GM18526 (cell line): ENCODE measurements around the gene HOXB8.

ENCODE experiments used
- POLR2A ChIP-seq: IDR thresholded peaks from 3 replicates; pipeline ENCODE4 v1.6.1; 2011; ENCODE audit not compliant: insufficient read length; ENCODE audit errors: extremely low read depth

HOXB8 gene

DNA sequence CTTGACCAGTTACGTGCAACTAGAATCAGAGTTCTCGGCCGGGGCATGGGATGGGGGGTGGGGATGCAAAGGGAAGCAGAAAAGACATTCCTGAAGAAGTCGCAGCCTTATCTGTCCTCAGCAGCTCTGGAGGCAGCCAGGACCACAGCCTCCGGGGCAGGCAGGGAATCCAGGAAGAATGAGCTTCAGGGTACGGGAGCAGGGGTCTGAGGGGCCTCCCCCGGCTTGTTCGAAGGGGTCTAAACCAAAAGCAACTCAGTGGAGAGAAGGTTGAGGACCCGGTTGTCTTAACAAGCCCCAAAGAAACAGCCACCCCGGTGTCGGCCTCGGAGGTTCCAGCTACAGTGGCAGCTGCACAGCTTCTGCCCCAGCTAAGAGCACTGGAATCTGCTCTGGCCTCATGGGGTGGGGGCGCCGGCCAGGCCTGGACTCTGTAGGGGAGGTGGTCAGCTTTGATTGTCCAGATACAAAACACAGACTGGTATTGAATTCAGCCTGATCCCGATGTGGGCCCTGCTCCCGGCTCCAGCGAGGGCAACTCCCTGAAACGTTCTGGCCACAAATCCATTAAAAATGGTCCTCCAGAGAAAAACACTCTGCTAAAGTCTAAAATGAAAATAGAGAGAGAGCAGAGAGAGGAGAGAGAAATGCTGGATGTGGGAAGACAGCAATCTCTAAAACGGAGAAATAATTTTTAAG is 44.6 kb downstream of the HOXB8 start:
- no peak for TF ChIP-seq POLR2A

DNA sequence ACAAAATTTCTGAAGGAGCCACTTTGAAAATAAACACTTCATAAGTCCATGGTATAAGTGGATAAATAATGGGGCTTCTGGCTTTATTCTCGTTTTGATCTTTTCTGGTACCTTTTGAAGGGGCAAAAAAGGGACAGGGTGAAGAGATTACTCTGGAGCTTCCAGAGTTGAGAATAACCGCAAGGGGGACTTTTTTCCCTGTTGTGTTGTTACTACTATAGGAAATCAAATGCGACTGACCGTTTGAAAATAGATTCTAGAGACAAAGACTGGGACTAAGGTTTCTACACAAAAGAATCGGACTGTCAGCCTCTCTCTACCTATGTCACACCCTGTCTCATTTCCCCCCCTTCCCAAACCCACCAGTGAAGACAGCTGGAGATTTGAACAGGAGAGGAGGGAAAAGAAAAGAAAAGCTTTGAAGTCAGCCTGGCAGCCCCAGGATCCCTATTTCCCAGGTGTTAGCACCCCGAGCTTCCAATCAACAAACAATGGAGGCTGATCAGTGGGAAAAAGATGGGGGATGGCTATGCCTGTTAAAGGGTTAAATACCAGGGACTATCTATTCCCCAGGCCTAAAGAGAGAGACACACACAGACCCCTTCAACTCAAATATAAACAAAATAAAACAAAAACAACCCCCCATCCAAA is 45.3 kb downstream of the HOXB8 start:
- no peak for TF ChIP-seq POLR2A

DNA sequence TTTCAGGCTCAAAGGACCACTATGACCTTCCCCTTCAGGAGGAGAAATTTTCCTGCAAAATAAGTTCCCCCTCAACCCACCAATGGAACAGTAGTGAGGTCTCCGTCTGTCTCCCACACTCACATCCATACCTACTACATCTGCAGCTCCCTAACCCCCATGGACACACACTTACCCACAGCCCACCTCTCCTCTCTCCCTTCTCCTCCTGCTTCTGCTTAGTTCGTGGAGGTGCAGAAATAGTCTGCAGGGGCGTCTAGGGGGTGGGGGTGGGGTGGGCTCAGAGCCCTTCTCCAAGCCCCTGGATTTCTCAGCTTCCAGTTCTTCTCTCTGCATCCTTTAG is 45.9 kb downstream of the HOXB8 start:
- no peak for TF ChIP-seq POLR2A

DNA sequence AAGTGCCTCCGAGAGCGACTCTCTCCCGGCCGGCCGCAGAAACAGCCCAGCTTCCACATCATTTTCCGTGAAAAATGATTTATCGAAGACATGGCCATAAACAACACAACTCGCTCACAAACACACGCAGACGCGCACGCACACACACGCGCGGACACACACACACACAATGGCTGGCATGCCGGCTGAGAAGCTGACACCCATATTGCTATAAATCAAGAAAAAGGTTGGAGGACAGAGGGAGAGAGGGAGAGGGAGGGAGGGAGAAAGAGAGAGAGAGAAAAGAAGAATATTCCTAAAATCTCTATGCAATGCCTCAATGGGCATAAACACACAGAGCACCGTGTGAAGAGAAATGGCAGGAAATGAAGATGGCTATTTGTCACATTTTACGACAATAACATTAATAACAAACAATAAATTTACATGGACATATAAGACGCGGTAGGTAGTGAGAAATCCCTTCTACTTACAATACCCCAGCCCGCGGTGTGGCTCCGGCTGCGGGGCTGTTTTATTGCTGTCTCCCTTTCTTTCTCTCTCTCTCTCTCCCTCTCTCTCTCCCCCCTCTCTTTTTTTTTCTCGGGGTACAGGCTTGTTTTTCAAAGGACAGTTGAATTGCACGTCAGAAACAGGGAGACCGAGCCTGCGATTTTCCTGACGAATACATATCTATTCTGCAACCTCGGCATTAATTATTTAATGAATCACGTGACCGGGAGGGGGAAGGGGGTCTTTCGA is 46.4 kb downstream of the HOXB8 start:
- TF ChIP-seq POLR2A = no peak

DNA sequence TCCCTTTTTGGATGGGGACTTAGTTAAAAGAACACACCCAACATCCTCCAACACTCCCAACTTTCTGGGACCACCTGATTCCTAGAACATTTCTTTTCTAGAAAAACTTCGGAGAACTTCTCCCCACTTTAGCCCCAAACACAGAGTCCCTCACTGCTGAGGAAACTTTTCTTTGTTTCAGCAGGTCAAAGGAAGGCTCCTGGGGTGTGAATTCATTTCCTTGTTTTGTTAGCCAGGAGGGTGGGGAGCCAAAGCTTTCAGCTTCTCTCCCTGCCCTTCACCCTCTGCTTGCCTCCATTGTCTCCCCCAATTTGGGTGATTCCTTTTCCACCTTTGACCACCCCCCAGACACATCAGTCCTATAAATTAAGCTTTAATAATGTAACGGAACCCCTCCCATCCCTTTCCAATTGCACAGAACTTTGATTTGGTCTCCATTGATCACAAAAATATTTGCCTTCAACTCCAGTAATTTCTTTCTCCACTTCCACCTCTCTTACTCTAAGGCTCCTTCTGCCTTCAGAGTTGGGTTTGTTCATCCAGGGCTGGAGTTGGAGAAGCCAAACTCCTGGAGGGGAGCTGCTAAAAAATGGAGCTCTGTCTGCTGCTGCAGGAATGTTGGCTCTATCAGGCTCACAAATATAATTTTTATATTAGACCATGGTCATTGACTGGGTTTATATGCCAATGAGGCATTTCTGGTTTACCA is 47.3 kb downstream of the HOXB8 start:
- TF ChIP-seq POLR2A = no peak

DNA sequence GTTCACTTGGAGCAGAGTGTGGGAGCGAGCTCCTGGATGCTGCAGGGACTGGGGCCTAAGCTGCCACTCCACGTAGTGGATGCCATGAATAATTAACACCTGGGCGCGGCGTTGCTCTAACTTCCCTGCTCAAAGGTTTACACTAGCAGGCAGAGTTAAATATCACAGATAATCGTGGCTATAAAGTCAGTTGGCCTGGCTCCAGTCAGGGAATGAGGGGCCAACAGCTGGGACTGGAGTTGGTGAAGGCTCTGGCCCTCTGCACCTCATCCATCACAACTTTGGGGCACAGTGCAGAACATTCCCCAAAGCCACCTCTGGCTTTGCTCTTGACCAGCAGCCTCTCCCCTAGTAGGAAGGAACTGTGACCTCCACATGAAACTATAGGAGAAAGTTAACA is 47.9 kb downstream of the HOXB8 start:
- TF ChIP-seq POLR2A = no peak

DNA sequence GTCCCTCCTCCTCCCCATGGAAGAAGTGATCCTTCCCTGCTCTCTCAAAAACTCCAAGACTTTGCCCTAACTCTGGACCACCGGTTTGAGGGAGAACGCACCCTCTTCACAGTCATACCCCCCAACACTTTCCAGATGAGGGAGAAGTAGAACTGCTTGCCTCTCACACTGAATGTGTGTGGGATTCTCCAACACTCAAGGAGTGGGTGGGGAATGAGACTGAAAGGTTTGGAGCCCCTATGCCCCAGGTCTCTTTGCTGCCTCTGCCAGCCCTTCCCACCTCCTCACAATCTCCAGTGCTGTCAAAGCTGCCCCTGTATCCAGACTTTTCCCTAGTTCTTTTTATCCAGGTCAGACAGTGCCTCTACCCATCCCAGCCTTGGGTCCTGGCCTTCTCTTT is 48.4 kb downstream of the HOXB8 start:
- TF ChIP-seq POLR2A = no peak

DNA sequence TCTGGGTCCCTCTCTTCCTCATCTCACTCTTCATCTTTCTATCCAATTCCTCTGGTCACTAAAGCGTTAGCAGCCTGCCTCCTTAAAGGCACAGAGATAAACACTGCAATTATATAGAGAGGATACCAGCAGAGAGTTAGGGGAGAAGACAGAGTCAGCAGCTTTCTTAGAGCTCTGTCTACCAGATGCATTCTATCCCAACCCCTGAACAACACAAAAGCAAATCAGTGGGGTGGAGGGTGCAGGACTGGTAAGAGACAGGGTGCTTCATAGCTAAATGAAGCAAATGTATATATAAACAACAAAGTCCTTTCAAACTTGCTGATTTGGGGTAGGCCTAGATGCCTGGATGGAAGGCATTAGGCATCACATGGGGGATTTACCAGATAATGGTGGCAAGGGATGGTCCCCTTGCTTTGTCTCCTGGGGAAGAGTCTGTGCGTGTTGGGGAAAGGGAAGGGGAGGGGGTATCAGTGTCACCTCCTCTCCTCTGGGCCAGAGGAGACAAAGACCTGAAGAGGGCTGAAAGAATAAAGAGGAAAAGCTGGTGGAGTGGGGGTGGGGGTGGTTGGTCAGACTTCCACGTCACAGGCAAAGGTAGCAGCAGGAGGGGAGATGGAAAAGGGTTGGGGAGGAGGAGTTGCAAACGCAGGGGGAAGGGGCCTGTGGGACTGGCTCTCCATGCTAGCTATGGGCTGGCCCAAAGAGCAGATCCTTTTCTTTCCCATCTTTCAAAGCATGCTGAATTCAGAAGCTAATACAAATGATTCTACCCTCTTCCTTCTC is 49.0 kb downstream of the HOXB8 start:
- no peak for TF ChIP-seq POLR2A

DNA sequence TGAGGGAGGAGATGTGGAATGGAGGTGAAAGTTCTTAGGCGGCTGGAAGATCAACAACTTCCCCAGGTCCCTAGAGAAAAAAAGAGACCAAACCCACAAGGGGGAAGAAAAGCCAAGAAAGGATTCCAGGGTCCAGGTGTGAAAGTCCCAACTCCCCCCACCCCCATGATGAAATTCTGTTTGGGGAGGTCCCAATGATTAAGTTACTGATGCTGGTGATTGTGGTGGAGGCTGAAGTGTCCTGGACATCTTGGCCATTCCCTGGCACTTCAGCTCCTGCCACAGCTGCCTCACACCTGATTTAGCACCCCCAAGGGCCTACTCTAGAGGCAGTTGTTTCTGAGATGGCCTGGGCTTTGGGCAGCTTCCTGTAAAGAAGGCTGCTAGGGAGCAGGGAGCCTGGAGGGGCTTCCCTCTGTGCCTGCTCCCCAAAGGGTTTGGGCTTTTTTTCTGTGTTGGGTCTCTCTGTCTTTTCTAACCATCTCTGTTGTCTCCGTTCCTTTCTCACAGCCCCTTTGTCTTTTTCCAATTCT is 50.0 kb downstream of the HOXB8 start:
- TF ChIP-seq POLR2A = no peak

DNA sequence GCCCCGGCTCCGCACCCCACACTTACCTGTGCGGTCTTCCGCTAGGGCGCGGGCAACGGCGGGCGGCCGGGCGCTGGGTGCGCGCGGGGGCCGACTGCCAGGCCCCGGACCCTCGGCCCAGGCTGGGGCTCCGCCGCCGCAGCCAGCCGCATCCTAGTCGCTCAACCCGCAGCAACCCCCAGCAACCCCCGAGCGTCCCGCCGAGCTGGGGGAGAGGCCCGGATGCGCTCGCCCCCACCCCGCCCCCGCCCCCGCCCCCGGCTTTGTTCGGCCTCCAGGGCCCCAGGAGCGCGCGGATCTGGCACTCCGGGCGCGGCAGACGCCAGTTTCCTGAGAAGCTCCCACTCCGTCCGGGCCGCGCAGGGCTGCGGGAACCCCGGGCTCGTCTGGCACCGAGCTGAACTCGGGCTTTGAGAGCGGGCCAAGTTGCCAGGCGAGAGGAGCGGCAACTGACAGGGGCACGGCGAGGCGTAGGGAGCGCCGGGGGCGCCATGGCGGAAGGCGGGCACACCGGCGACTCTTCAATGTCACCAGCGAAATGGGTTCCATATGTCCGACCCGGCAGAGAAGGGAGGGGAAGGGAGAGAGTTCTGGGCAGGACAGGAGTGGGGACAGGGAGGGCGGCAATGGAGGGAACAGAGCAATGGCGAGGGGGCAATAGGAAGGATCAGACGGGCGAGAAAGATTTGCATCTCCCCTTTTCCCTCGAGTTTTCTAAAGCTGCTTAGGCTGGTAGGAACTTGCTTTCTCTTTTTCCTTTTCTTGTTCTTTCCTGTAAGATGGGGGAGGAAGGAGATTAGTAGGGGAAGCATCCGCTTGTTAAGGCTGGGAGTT is 50.7 kb downstream of the HOXB8 start:
- TF ChIP-seq POLR2A = no peak

DNA sequence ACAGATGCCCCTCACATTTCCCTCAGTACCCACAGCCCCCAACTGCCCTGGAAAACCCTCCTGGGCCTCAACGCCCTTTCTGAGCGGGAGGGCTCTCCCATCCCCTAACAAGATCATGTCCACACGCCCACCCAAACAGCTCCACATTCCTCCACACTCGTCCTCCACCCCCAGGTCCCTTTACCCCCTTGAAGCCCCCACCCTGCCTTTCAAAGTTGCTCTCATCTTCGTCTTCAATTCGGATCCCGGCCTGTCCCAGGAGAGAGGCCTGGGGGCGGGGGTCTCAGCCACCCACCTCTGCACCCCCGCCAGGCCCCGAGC is 51.3 kb downstream of the HOXB8 start:
- no peak for TF ChIP-seq POLR2A

DNA sequence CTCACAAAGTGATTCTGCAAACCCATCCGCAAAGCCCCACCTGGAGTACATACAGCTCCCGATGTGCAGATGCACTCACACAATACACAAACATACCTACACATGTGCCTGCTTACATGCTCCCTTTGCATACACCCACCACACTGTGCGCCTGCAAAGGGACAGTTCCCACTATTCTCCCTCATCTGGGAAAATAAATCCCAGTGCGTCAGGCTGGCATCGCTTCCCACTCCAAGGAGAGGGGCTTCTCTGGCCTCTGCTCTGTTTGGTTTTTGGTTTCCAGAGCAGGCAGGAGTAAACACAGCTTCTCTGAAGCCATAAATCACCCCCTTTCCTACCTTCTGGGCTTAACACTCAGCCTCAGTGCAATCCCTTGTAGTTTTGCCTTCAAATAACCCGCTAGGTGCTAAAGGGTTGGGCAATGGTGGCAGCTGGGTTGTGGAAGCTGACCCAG is 51.7 kb downstream of the HOXB8 start:
- no peak for TF ChIP-seq POLR2A

DNA sequence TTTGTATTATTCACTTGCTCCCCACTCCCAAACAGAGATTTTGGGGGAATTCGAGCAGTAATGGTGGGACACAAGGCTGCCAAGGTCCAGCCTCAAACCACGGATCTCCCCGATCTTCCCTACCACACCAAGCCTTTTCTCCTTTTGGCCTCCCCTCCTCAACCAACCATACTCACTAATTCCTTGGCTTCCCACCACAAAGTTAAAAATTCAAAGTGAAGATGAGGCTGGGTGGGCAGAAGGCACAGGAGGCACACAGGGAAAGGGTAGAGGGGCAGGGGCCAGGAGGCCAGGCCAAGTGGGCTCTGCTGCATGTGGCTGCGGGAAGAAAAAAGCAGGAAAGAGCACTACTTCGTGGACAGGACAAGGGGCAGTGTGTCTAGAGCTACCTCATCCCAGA is 52.2 kb downstream of the HOXB8 start:
- TF ChIP-seq POLR2A = no peak
